ENCODE data around the gene CBFB. TPM values are rescaled to one million over a fixed set of nuclear protein-coding genes. Genes with fewer than 3 reads are reported as not detected.

Gene CBFB
- total RNA-seq, 1 experiment from 2014 or later, result 76.3 TPM

DNA sequence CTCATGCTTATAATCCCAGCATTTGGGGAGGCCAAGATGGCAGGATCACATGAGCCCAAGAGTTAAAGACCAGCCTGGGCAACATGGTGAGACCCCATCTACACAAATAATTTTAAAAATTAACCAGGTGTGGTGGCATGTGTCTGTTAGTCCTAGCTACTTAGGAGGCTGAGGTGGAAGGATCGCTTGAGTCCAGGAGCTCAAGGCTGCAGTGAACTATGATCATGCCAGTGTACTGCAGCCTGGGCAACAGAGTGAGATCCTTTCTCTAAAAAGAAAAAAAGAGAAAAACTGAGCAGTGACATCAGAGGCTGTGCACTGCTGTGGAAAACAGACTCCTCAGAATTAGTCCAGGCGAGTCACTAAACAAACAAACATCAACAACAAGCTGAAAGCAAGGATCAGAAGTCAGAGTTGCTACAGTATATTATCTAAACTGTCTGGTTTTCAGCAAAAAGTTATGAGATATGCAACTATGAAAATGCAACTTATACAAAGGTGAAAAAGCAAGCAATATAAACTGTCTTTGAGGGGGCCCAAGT, 39.3 kb downstream of the CBFB start:
- H2BK20ac ChIP-seq (ENCODE audit: low read depth, low read length, poor library complexity, severe bottlenecking), result no peak overlapping the region
- no peak overlapping the region for H2AK5ac ChIP-seq (ENCODE audit: insufficient read length, low read length)

More for the DNA sequence above, 39.3 kb downstream of the CBFB start:
- H3K4me1 ChIP-seq (ENCODE audit: insufficient read depth, low read length), result no peaks in the 10 kb centered on the region
- Mint-ChIP-seq H3K4me1 (no peaks in the 10 kb centered on the region), H3K36me3 (ENCODE audit: insufficient read depth in 1 of 3, low read depth in 3 of 3) (peaks cover 7 to 34% (median 29%) of the 10 kb centered on the region in 3 experiments; a peak in 6 of 7 replicates), H3K27me3 (ENCODE audit: low read depth) (no peaks in the 10 kb centered on the region), H3K27ac (no peak overlapping the region), H3K9me3 (no peaks in the 10 kb centered on the region), H3K4me3 (no peak overlapping the region)
- no peak overlapping the region for H3K4ac ChIP-seq (ENCODE audit: low read depth, low read length)
- no peak overlapping the region for H2BK15ac ChIP-seq (ENCODE audit: low read depth, low read length)
- DNase-seq, result no peak
- no peak overlapping the region for H3K14ac ChIP-seq (ENCODE audit: insufficient read depth, low read length)
- H3K23me2 ChIP-seq (ENCODE audit: insufficient read length, low read depth, low read length, poor library complexity, severe bottlenecking), result no peaks in the 10 kb centered on the region
- H3K56ac ChIP-seq (ENCODE audit: insufficient read length, low read depth, low read length), result no peak overlapping the region
- no peak overlapping the region for H3K27ac ChIP-seq (ENCODE audit: insufficient read length, low read depth, low read length)
- H3K9ac ChIP-seq (ENCODE audit: extremely low read depth, insufficient read length, low read length), result no peak overlapping the region
- TF ChIP-seq CTCF (conservative IDR thresholded peaks at IDR 0.05), result no peak
- H2BK12ac ChIP-seq (ENCODE audit: insufficient read length, low read depth, low read length), result no peak overlapping the region
- no peaks in the 10 kb centered on the region for H4K20me1 ChIP-seq (ENCODE audit: control insufficient read depth, insufficient read depth, insufficient read length)
- H4K91ac ChIP-seq (ENCODE audit: insufficient read length, low read depth, low read length), result no peak overlapping the region
- H3K4me2 ChIP-seq (ENCODE audit: insufficient read depth, insufficient read length, low read length), result no peak overlapping the region
- H4K5ac ChIP-seq (ENCODE audit: insufficient read length, low read depth, low read length), result no peak overlapping the region
- no peaks in the 10 kb centered on the region for H3K79me1 ChIP-seq (ENCODE audit: insufficient read depth, low read depth, low read length, poor library complexity, severe bottlenecking)
- H3K9me3 ChIP-seq (ENCODE audit: control insufficient read depth, low read depth, low read length), result no peaks in the 10 kb centered on the region
- no peak overlapping the region for H3K23ac ChIP-seq (ENCODE audit: insufficient read length, low read depth, low read length)
- H4K8ac ChIP-seq (replicated peaks; ENCODE audit: insufficient read length, low read depth, low read length), result no peak overlapping the region
- H3T11ph ChIP-seq (ENCODE audit: low read length), result no peak overlapping the region
- no peak overlapping the region for H2BK5ac ChIP-seq (ENCODE audit: insufficient read length, low read length)
- H2AFZ ChIP-seq (ENCODE audit: low read length), result no peak overlapping the region
- WGBS (ENCODE audit: extremely low coverage, insufficient read length, low lambda C conversion rate), result no CpG with 5 or more reads among the region's 2 CpGs
- no peaks in the 10 kb centered on the region for H3K27me3 ChIP-seq (ENCODE audit: insufficient read depth, low read length)
- no peak overlapping the region for H2BK120ac ChIP-seq (ENCODE audit: low read depth, low read length, poor library complexity, severe bottlenecking)
- no peaks in the 10 kb centered on the region for H3K79me2 ChIP-seq (ENCODE audit: insufficient read depth, low read length)
- no peak overlapping the region for H3K18ac ChIP-seq (ENCODE audit: insufficient read length, low read depth, low read length)
